Activated CD4-positive, alpha-beta memory T cell treated with anti-CD3 and anti-CD28 coated beads, Interleukin-2, amount 10 ng/mL, durations not matched to agents 7 days and 5 days (primary cell): ENCODE measurements around the gene MXRA7. TPM values are rescaled to one million over a fixed set of nuclear protein-coding genes. Genes with fewer than 3 reads are reported as not detected.
"Not testable (repeated sequence)": the region's sequence is repeated elsewhere in the genome, so short reads cannot be mapped to it uniquely, and the experiment has no call there.

ENCODE experiments used
- CTCF ChIA-PET: fragments of 350-600 bp; sonication (Branson Sonifier 250); formaldehyde crosslinking; loops from one replicate; lab custom pipeline; 2021; ENCODE audit warnings: antibody characterized with exemption, inconsistent platforms; lab: Charles Lee
- POLR2A ChIA-PET: fragments of 350-600 bp; sonication (Branson Sonifier 250); formaldehyde crosslinking; loops from one replicate; lab custom pipeline; 2021; ENCODE audit warnings: antibody characterized with exemption; lab: Charles Lee
- DNase-seq: peaks from one replicate; pipeline ENCODE4 v3.0.0-alpha.2; 2020
- H3K27ac Mint-ChIP-seq: one replicate; pipeline ENCODE4 v1.8.0; 2021; ENCODE audit warnings: mild to moderate bottlenecking, mixed read lengths
- H3K27me3 Mint-ChIP-seq: one replicate; pipeline ENCODE4 v1.8.0; 2021; ENCODE audit warnings: mixed read lengths
- H3K36me3 Mint-ChIP-seq: one replicate; pipeline ENCODE4 v1.8.0; 2021; ENCODE audit warnings: low read depth, mixed read lengths
- H3K4me1 Mint-ChIP-seq: one replicate; pipeline ENCODE4 v1.8.0; 2021; ENCODE audit warnings: mixed read lengths
- H3K4me3 Mint-ChIP-seq: one replicate; pipeline ENCODE4 v1.8.0; 2021; ENCODE audit warnings: mild to moderate bottlenecking, mixed read lengths
- H3K9me3 Mint-ChIP-seq: one replicate; pipeline ENCODE4 v1.8.0; 2021; ENCODE audit warnings: mixed read lengths
- total RNA-seq, 2 experiments: library from RNA; stranded (reverse); gene quantifications; one replicate each; pipeline ENCODE4 v1.2.3, GENCODE V29; 2021

Gene MXRA7
- total RNA-seq, 2 experiments from 2014 or later: 7.5 to 8.5 TPM

GRCh38 chr17:76734080-76734840 is 23.5 kb upstream of the MXRA7 start:
- DNase-seq: peak; percentile 42
- peaks cover 57% of the 10 kb centered on the region for H3K4me1 Mint-ChIP-seq
- CTCF ChIA-PET: interaction anchor here (1.1 to 1.8 kb wide), 3 partner anchors 7 to 21 kb away, joined by 3 to 12 read pairs (median 4); partner anchors contain the start of genes JMJD6 and METTL23
- peak overlapping the region; percentile 91 for H3K27ac Mint-ChIP-seq
- no peaks in the 10 kb centered on the region for H3K27me3 Mint-ChIP-seq
- H3K9me3 Mint-ChIP-seq: no peaks in the 10 kb centered on the region
- POLR2A ChIA-PET: interaction anchor here (0.6 to 6.5 kb wide), 13 partner anchors 7 to 726 kb away, joined by 3 to 248 read pairs (median 7); partner anchors contain the start of genes JMJD6 and METTL23
- H3K4me3 Mint-ChIP-seq: peak overlapping the region; percentile 93
- peaks cover 62% of the 10 kb centered on the region for H3K36me3 Mint-ChIP-seq

GRCh38 chr17:76733618-76733957 is 22.8 kb upstream of the MXRA7 start:
- Mint-ChIP-seq H3K9me3 (no peaks in the 10 kb centered on the region), H3K36me3 (peaks cover 64% of the 10 kb centered on the region)

GRCh38 chr17:76732734-76733617 is 22.2 kb upstream of the MXRA7 start:
- H3K4me1 Mint-ChIP-seq: peaks cover 56% of the 10 kb centered on the region
- H3K27ac Mint-ChIP-seq: peak overlapping the region; percentile 91
- no peak for DNase-seq
- H3K36me3 Mint-ChIP-seq: peaks cover 64% of the 10 kb centered on the region
- H3K4me3 Mint-ChIP-seq: peak overlapping the region; percentile 93
- H3K9me3 Mint-ChIP-seq: no peaks in the 10 kb centered on the region
- CTCF ChIA-PET: interaction anchor here (1.1 kb wide), 1 partner anchor 19 kb away, joined by 4 read pairs; no protein-coding TSS in a partner anchor
- H3K27me3 Mint-ChIP-seq: no peaks in the 10 kb centered on the region
- POLR2A ChIA-PET: interaction anchor here (1.0 to 2.6 kb wide), 9 partner anchors 10 to 175 kb away, joined by 3 to 11 read pairs (median 3); no protein-coding TSS in a partner anchor

More at GRCh38 chr17:76733618-76733957, 22.8 kb upstream of the MXRA7 start:
- Mint-ChIP-seq H3K4me3 (peak overlapping the region; percentile 93), H3K27me3 (no peaks in the 10 kb centered on the region), H3K4me1 (peaks cover 56% of the 10 kb centered on the region), H3K27ac (peak overlapping the region; percentile 91)
- POLR2A ChIA-PET: interaction anchor here (1.0 to 6.5 kb wide), 8 partner anchors 6 to 462 kb away, joined by 3 to 248 read pairs (median 6); partner anchors contain the start of genes JMJD6 and METTL23
- DNase-seq: no peak
- CTCF ChIA-PET: interaction anchor here (1.1 to 1.2 kb wide), 2 partner anchors 19 to 20 kb away, joined by 3 to 4 read pairs; no protein-coding TSS in a partner anchor

GRCh38 chr17:76731800-76732733 is 21.3 kb upstream of the MXRA7 start:
- H3K36me3 Mint-ChIP-seq: peaks cover 71% of the 10 kb centered on the region
- not testable (repeated sequence) for DNase-seq, H3K27me3 Mint-ChIP-seq, H3K9me3 Mint-ChIP-seq, H3K4me3 Mint-ChIP-seq
- peaks cover 56% of the 10 kb centered on the region for H3K4me1 Mint-ChIP-seq
- H3K27ac Mint-ChIP-seq: peak overlapping the region; percentile 45
- ChIA-PET CTCF (interaction anchor here (1.5 kb wide), 1 partner anchor 174 kb away, joined by 4 read pairs; no protein-coding TSS in a partner anchor), POLR2A (interaction anchor here (0.9 to 2.5 kb wide), 12 partner anchors 9 to 174 kb away, joined by 3 to 11 read pairs (median 3); no protein-coding TSS in a partner anchor)

GRCh38 chr17:76727745-76728456 is 17.1 kb upstream of the MXRA7 start:
- H3K27me3 Mint-ChIP-seq: no peaks in the 10 kb centered on the region
- H3K4me3 Mint-ChIP-seq: peak overlapping the region; percentile 91

GRCh38 chr17:76726776-76727718 is 16.3 kb upstream of the MXRA7 start, which contains the start of gene METTL23:
TSS of gene METTL23 (plus strand) at chr17:76726839. CDS start at chr17:76729711, 2,872 bp downstream.
- H3K9me3 Mint-ChIP-seq: no peaks in the 10 kb centered on the region
- no peaks in the 10 kb centered on the region for H3K27me3 Mint-ChIP-seq
- H3K4me1 Mint-ChIP-seq: peaks cover 58% of the 10 kb centered on the region
- POLR2A ChIA-PET: interaction anchor here (0.7 to 6.0 kb wide), 22 partner anchors 10 to 362 kb away, joined by 3 to 248 read pairs (median 4); partner anchors contain the start of genes MFSD11, MGAT5B, SRSF2 and ST6GALNAC1
- H3K27ac Mint-ChIP-seq: peak within 1 kb of the TSS; percentile 94
- CTCF ChIA-PET: interaction anchor here (0.6 to 5.2 kb wide), 7 partner anchors 8 to 170 kb away, joined by 3 to 36 read pairs (median 8); partner anchors contain the start of genes MFSD11 and SRSF2
- peak; percentile 83 for DNase-seq
- peaks cover 70% of the 10 kb centered on the region for H3K36me3 Mint-ChIP-seq
- H3K4me3 Mint-ChIP-seq: peak within 1 kb of the TSS; percentile 91

More at GRCh38 chr17:76727745-76728456, 17.1 kb upstream of the MXRA7 start:
- Mint-ChIP-seq H3K4me1 (peaks cover 59% of the 10 kb centered on the region), H3K27ac (peak overlapping the region; percentile 94), H3K36me3 (peaks cover 67% of the 10 kb centered on the region), H3K9me3 (no peaks in the 10 kb centered on the region)
- ChIA-PET POLR2A (interaction anchor here (0.7 to 6.0 kb wide), 18 partner anchors 9 to 361 kb away, joined by 3 to 248 read pairs (median 4); partner anchors contain the start of genes MFSD11, MGAT5B, SRSF2 and ST6GALNAC1), CTCF (interaction anchor here (0.6 to 5.2 kb wide), 9 partner anchors 7 to 170 kb away, joined by 3 to 36 read pairs (median 4); partner anchors contain the start of genes MFSD11 and SRSF2)
- peak; percentile 35 for DNase-seq

GRCh38 chr17:76726231-76726775 is 15.5 kb upstream of the MXRA7 start, which contains the start of gene JMJD6:
TSS of gene JMJD6 (minus strand) at chr17:76726606. CDS start at chr17:76726475, 131 bp downstream.
- peaks cover 71% of the 10 kb centered on the region for H3K36me3 Mint-ChIP-seq
- POLR2A ChIA-PET: interaction anchor here (0.8 to 6.0 kb wide), 11 partner anchors 11 to 362 kb away, joined by 3 to 248 read pairs (median 6); partner anchors contain the start of genes MFSD11 and SRSF2
- no peaks in the 10 kb centered on the region for H3K9me3 Mint-ChIP-seq
- peak; percentile 97 for DNase-seq
- no peaks in the 10 kb centered on the region for H3K27me3 Mint-ChIP-seq
- peak within 1 kb of the TSS; percentile 91 for H3K4me3 Mint-ChIP-seq
- peaks cover 58% of the 10 kb centered on the region for H3K4me1 Mint-ChIP-seq
- H3K27ac Mint-ChIP-seq: peak within 1 kb of the TSS; percentile 94
- CTCF ChIA-PET: interaction anchor here (0.5 to 5.2 kb wide), 4 partner anchors 9 to 921 kb away, joined by 4 to 36 read pairs (median 20); partner anchors contain the start of genes MFSD11 and SRSF2

GRCh38 chr17:76725580-76726230 is 14.9 kb upstream of the MXRA7 start:
- H3K9me3 Mint-ChIP-seq: no peaks in the 10 kb centered on the region
- no peaks in the 10 kb centered on the region for H3K27me3 Mint-ChIP-seq
- H3K36me3 Mint-ChIP-seq: peaks cover 76% of the 10 kb centered on the region
- peaks cover 60% of the 10 kb centered on the region for H3K4me1 Mint-ChIP-seq
- H3K4me3 Mint-ChIP-seq: peak overlapping the region; percentile 91
- DNase-seq: peak; percentile 81
- peak overlapping the region; percentile 94 for H3K27ac Mint-ChIP-seq
- CTCF ChIA-PET: interaction anchor here (0.5 to 5.2 kb wide), 6 partner anchors 10 to 920 kb away, joined by 3 to 36 read pairs (median 8); partner anchors contain the start of genes MFSD11 and SRSF2
- POLR2A ChIA-PET: interaction anchor here (0.8 to 6.0 kb wide), 11 partner anchors 11 to 363 kb away, joined by 3 to 248 read pairs (median 6); partner anchors contain the start of genes MFSD11 and SRSF2

- ChIA-PET POLR2A (interaction anchor here (1.5 to 4.4 kb wide), 2 partner anchors 9 to 28 kb away, joined by 3 to 59 read pairs; no protein-coding TSS in a partner anchor), CTCF (interaction anchor here (0.6 to 5.2 kb wide), 2 partner anchors 9 to 10 kb away, joined by 3 to 36 read pairs; no protein-coding TSS in a partner anchor)
- H3K4me1 Mint-ChIP-seq: peaks cover 51% of the 10 kb centered on the region
These were observed 13.0 kb upstream of the MXRA7 start for GRCh38 chr17:76723812-76724211.

More at GRCh38 chr17:76723812-76724211, 13.0 kb upstream of the MXRA7 start:
- H3K4me3 Mint-ChIP-seq: no peak overlapping the region
- H3K27ac Mint-ChIP-seq: no peak overlapping the region
- no peak for DNase-seq
- no peaks in the 10 kb centered on the region for H3K9me3 Mint-ChIP-seq
- H3K27me3 Mint-ChIP-seq: no peaks in the 10 kb centered on the region
- peaks cover 81% of the 10 kb centered on the region for H3K36me3 Mint-ChIP-seq
